ENCODE measurements around the gene SFI1.
A peak's percentile ranks its signal among the peaks of the same experiment; 100 is the strongest.

Gene SFI1

GRCh38 chr22:31637891-31638618 is 141.7 kb downstream of the SFI1 start:
- in situ Hi-C loops (cut with MboI; ENCODE audit: low pct_unique_long_range_greater_than_20kb, low sequenced_read_pairs, unreplicated experiment): no loop called here
- no peak for TF ChIP-seq CTCF (IDR thresholded peaks at IDR 0.05; ENCODE audit: extremely low read depth, insufficient read depth, missing control alignments)
- peak; percentile 66 for DNase-seq (ENCODE audit: low spot score)

- in situ Hi-C loops (cut with MboI; ENCODE audit: low pct_unique_long_range_greater_than_20kb, low sequenced_read_pairs, unreplicated experiment): no loop called here
- no peak for TF ChIP-seq CTCF (IDR thresholded peaks at IDR 0.05; ENCODE audit: extremely low read depth, insufficient read depth, missing control alignments)
These were observed 143.2 kb downstream of the SFI1 start for GRCh38 chr22:31639436-31640039.

GRCh38 chr22:31646186-31647019 is 150.1 kb downstream of the SFI1 start:
- no peak for TF ChIP-seq CTCF (IDR thresholded peaks at IDR 0.05; ENCODE audit: extremely low read depth, insufficient read depth, missing control alignments)
- in situ Hi-C loops (cut with MboI; ENCODE audit: low pct_unique_long_range_greater_than_20kb, low sequenced_read_pairs, unreplicated experiment): no loop called here
- peak; percentile 59 for DNase-seq (ENCODE audit: low spot score)

More at GRCh38 chr22:31639436-31640039, 143.2 kb downstream of the SFI1 start:
- no peak for DNase-seq (ENCODE audit: low spot score)

GRCh38 chr22:31647066-31647465 is 150.7 kb downstream of the SFI1 start:
- TF ChIP-seq CTCF (IDR thresholded peaks at IDR 0.05; ENCODE audit: extremely low read depth, insufficient read depth, missing control alignments): no peak
- in situ Hi-C loops (cut with MboI; ENCODE audit: low pct_unique_long_range_greater_than_20kb, low sequenced_read_pairs, unreplicated experiment): no loop called here
- no peak for DNase-seq (ENCODE audit: low spot score)

- in situ Hi-C loops (cut with MboI; ENCODE audit: low pct_unique_long_range_greater_than_20kb, low sequenced_read_pairs, unreplicated experiment): no loop called here
- no peak for TF ChIP-seq CTCF (IDR thresholded peaks at IDR 0.05; ENCODE audit: extremely low read depth, insufficient read depth, missing control alignments)
- no peak for DNase-seq (ENCODE audit: low spot score)
These were observed 151.4 kb downstream of the SFI1 start for GRCh38 chr22:31647523-31648320.

- TF ChIP-seq CTCF (IDR thresholded peaks at IDR 0.05; ENCODE audit: extremely low read depth, insufficient read depth, missing control alignments): no peak
- no peak for DNase-seq (ENCODE audit: low spot score)
- in situ Hi-C loops (cut with MboI; ENCODE audit: low pct_unique_long_range_greater_than_20kb, low sequenced_read_pairs, unreplicated experiment): no loop called here
These were observed 154.1 kb downstream of the SFI1 start for GRCh38 chr22:31650391-31650790.

Measured in GM13977 (cell line).